Keratinocyte (primary cell): ENCODE measurements around the gene SPAG9. TPM values are rescaled to one million over a fixed set of nuclear protein-coding genes. Genes with fewer than 3 reads are reported as not detected.

ENCODE experiments used
- DNase-seq: peaks from one replicate; pipeline ENCODE4 v3.0.0-alpha.2; 2011; ENCODE audit warnings: low read depth, missing footprints, low spot score
- FAIRE-seq: peaks from 2 replicates; lab custom pipeline; 2011; peaks lifted over from hg19 to GRCh38; lab: Jason Lieb, UNC
- H2AFZ ChIP-seq: 2 replicates; pipeline ENCODE4 v1.6.0; 2012; ENCODE audit warnings: low read length, control low read depth, inconsistent platforms; ENCODE audit not compliant: control insufficient read depth
- H3K27ac ChIP-seq: 2 replicates; pipeline ENCODE4 v1.5.1; 2011; ENCODE audit warnings: low read length; ENCODE audit not compliant: control insufficient read depth, insufficient read depth
- H3K27me3 ChIP-seq: 3 replicates; pipeline ENCODE4 v1.6.0; 2011; ENCODE audit warnings: low read length; ENCODE audit not compliant: control insufficient read depth, insufficient read depth; ENCODE audit errors: extremely low read depth
- H3K36me3 ChIP-seq, 2 experiments: 2 replicates in 1 of 2; 3 replicates in 1 of 2; pipeline ENCODE4 v1.5.1; 2011; ENCODE audit warnings: low read length in 2 of 2, mild to moderate bottlenecking in 1 of 2; ENCODE audit not compliant: control insufficient read depth in 2 of 2, insufficient read depth in 2 of 2; ENCODE audit errors: extremely low read depth in 1 of 2
- H3K4me1 ChIP-seq: 3 replicates; pipeline ENCODE4 v1.5.1; 2011; ENCODE audit warnings: low read length; ENCODE audit not compliant: control insufficient read depth, insufficient read depth; ENCODE audit errors: extremely low read depth
- H3K4me2 ChIP-seq: 3 replicates; pipeline ENCODE4 v1.6.0; 2011; ENCODE audit warnings: low read depth, low read length; ENCODE audit not compliant: control insufficient read depth, insufficient read depth; ENCODE audit errors: extremely low read depth
- H3K4me3 ChIP-seq, 3 experiments: fragments of 200-600 bp in 1 of 3; sonication (generic) in 1 of 3; 2 replicates in 2 of 3; 3 replicates in 1 of 3; pipeline ENCODE4 v1.5.1; 2011 to 2016; ENCODE audit warnings: low read length in 3 of 3, mild to moderate bottlenecking in 3 of 3, control low read depth in 2 of 3, inconsistent platforms in 1 of 3, low read depth in 1 of 3, mixed read lengths in 1 of 3, mixed run types in 1 of 3, moderate library complexity in 1 of 3; ENCODE audit not compliant: control insufficient read depth in 2 of 3, insufficient read depth in 2 of 3; ENCODE audit errors: extremely low read depth in 1 of 3
- H3K79me2 ChIP-seq: 2 replicates; pipeline ENCODE4 v1.6.0; 2012; ENCODE audit warnings: low read length; ENCODE audit not compliant: control insufficient read depth, insufficient read depth
- H3K9ac ChIP-seq: 3 replicates; pipeline ENCODE4 v1.6.0; 2011; ENCODE audit warnings: low read length; ENCODE audit not compliant: control insufficient read depth, insufficient read depth; ENCODE audit errors: extremely low read depth
- H3K9me1 ChIP-seq: 3 replicates; pipeline ENCODE4 v1.6.0; 2011; ENCODE audit warnings: low read length; ENCODE audit not compliant: control insufficient read depth, insufficient read depth; ENCODE audit errors: extremely low read depth
- H3K9me3 ChIP-seq: 2 replicates; pipeline ENCODE4 v1.5.1; 2012; ENCODE audit warnings: low read depth, low read length; ENCODE audit not compliant: control insufficient read depth
- H4K20me1 ChIP-seq: 3 replicates; pipeline ENCODE4 v1.6.0; 2011; ENCODE audit warnings: low read length; ENCODE audit not compliant: control insufficient read depth, insufficient read depth; ENCODE audit errors: extremely low read depth
- CTCF ChIP-seq, 3 experiments: IDR thresholded peaks in 1 of 3; conservative IDR thresholded peaks in 1 of 3; optimal IDR thresholded peaks in 1 of 3; 2 replicates in 2 of 3; 3 replicates in 1 of 3; pipeline versions ENCODE3 to v1.5.1; 2011; ENCODE audit warnings: low read length in 3 of 3, mild to moderate bottlenecking in 3 of 3, moderate library complexity in 2 of 3, control low read depth in 1 of 3, inconsistent platforms in 1 of 3; ENCODE audit not compliant: insufficient read depth in 2 of 3; ENCODE audit errors: extremely low read depth in 1 of 3
- EZH2 ChIP-seq: IDR thresholded peaks from one replicate; pipeline ENCODE4 v1.6.1; 2012; ENCODE audit warnings: inconsistent platforms, mild to moderate bottlenecking, low read length, moderate library complexity
- dilution Hi-C: fragments of 300-500 bp; cut with MboI; formaldehyde crosslinking; loops from one replicate; pipeline ENCODE4 v1.7.0; 2020; ENCODE audit warnings: low sequenced_read_pairs; ENCODE audit not compliant: extremely low pct_ligation_motif_present
- polyA plus RNA-seq, 5 experiments: library from polyadenylated mRNA; depleted of rRNA in 3 of 5; stranded (reverse) in 3 of 5; stranded (forward) in 1 of 5; unstranded in 1 of 5; fragments of >200 nt; gene quantifications; 1 replicate in 1 of 5; 2 replicates in 3 of 5; 3 replicates in 1 of 5; pipeline versions ENCODE4 v1.2.1 to v1.2.3, GENCODE V29; 2011 to 2012; ENCODE audit warnings: missing spikeins in 2 of 5, low read depth in 1 of 5, low replicate concordance in 1 of 5

The SPAG9 gene
- polyA plus RNA-seq, 1 donor (not counting 4 experiments of a cell fraction or from before 2014, with no cell fraction given), result 43.1 TPM

- Histone ChIP-seq H3K9me3 (no peaks in the 10 kb centered on the region), H3K4me2 (no peak overlapping the region), H3K27me3 (no peaks in the 10 kb centered on the region), H4K20me1 (no peaks in the 10 kb centered on the region), H3K27ac (no peak overlapping the region), H3K9ac (no peak overlapping the region), H3K79me2 (no peaks in the 10 kb centered on the region), H2AFZ (no peak overlapping the region), H3K36me3 (no peaks in the 10 kb centered on the region), H3K4me1 (peaks cover 40% of the 10 kb centered on the region), H3K9me1 (no peaks in the 10 kb centered on the region), H3K4me3 (no peak overlapping the region)
- no peak for TF ChIP-seq EZH2
- no peak for TF ChIP-seq CTCF (optimal IDR thresholded peaks at IDR 0.05 in 1 of 3, IDR thresholded peaks at IDR 0.05 in 1 of 3, conservative IDR thresholded peaks at IDR 0.05 in 1 of 3; ENCODE audit: extremely low read depth in 1 of 3, insufficient read depth in 2 of 3, low read length in 3 of 3)
- dilution Hi-C loops, result no loop called here
- FAIRE-seq (no peak), DNase-seq (no peak)
Observed at GRCh38 chr17:50918933-50919296, 201.8 kb downstream of the SPAG9 start.

GRCh38 chr17:50918071-50918932 is 202.4 kb downstream of the SPAG9 start:
- dilution Hi-C loops, result no loop called here
- FAIRE-seq (no peak), DNase-seq (no peak)
- H3K9ac ChIP-seq, result no peak overlapping the region
- H2AFZ ChIP-seq, result no peak overlapping the region
- no peaks in the 10 kb centered on the region for H3K27me3 ChIP-seq
- H4K20me1 ChIP-seq, result no peaks in the 10 kb centered on the region
- H3K36me3 ChIP-seq, result no peaks in the 10 kb centered on the region
- peaks cover 40% of the 10 kb centered on the region for H3K4me1 ChIP-seq
- no peaks in the 10 kb centered on the region for H3K9me3 ChIP-seq
- H3K27ac ChIP-seq, result no peak overlapping the region
- no peaks in the 10 kb centered on the region for H3K79me2 ChIP-seq
- H3K4me3 ChIP-seq, result no peak overlapping the region
- H3K9me1 ChIP-seq, result no peaks in the 10 kb centered on the region
- TF ChIP-seq CTCF (optimal IDR thresholded peaks at IDR 0.05 in 1 of 3, IDR thresholded peaks at IDR 0.05 in 1 of 3, conservative IDR thresholded peaks at IDR 0.05 in 1 of 3; ENCODE audit: extremely low read depth in 1 of 3, insufficient read depth in 2 of 3, low read length in 3 of 3), result no peak
- no peak for TF ChIP-seq EZH2
- H3K4me2 ChIP-seq, result no peak overlapping the region
